Measurements from ENCODE around the gene EDN2.

GRCh38 chr1:41469706-41470105 is 14.8 kb downstream of the EDN2 start:
- TF ChIP-seq CTCF (IDR thresholded peaks at IDR 0.05), result no peak
- TF ChIP-seq EZH2 (IDR thresholded peaks at IDR 0.05; ENCODE audit: borderline replicate concordance, insufficient read depth, low read depth, low read length, poor library complexity, severe bottlenecking), result no peak

Measured in B cell (primary cell).